NB4 (cell line): ENCODE results near the gene LIN9.
"Not testable (repeated sequence)": the region's sequence is repeated elsewhere in the genome, so short reads cannot be mapped to it uniquely, and the experiment has no call there.

Experiments
- DNase-seq: peaks from one replicate; pipeline ENCODE4 v3.0.0; 2010; ENCODE audit warnings: low read depth
- H3K4me3 ChIP-seq: one replicate; pipeline ENCODE4 v1.5.1; 2011; ENCODE audit warnings: mild to moderate bottlenecking, low read depth, low read length, moderate library complexity
- MAX ChIP-seq: IDR thresholded peaks from 2 replicates; pipeline ENCODE4 v1.6.1; 2011; ENCODE audit warnings: low read depth, low read length
- MYC ChIP-seq: IDR thresholded peaks from 2 replicates; pipeline ENCODE4 v1.6.1; 2011; ENCODE audit warnings: low read depth, low read length
- POLR2A ChIP-seq: IDR thresholded peaks from 2 replicates; pipeline ENCODE4 v1.6.1; 2011; ENCODE audit warnings: mild to moderate bottlenecking; ENCODE audit not compliant: insufficient read length; ENCODE audit errors: extremely low read depth
- TF ChIP-seq, protein P1 (sequence below): IDR thresholded peaks from one replicate; pipeline ENCODE4 v1.5.1; 2012; ENCODE audit warnings: low read depth, low read length

The LIN9 gene

GRCh38 chr1:226209307-226210059, 99.5 kb downstream of the LIN9 start:
- DNase-seq = no peak
- TF ChIP-seq MYC (no peak), MAX (no peak), POLR2A (no peak)
- TF ChIP-seq, protein P1, sequence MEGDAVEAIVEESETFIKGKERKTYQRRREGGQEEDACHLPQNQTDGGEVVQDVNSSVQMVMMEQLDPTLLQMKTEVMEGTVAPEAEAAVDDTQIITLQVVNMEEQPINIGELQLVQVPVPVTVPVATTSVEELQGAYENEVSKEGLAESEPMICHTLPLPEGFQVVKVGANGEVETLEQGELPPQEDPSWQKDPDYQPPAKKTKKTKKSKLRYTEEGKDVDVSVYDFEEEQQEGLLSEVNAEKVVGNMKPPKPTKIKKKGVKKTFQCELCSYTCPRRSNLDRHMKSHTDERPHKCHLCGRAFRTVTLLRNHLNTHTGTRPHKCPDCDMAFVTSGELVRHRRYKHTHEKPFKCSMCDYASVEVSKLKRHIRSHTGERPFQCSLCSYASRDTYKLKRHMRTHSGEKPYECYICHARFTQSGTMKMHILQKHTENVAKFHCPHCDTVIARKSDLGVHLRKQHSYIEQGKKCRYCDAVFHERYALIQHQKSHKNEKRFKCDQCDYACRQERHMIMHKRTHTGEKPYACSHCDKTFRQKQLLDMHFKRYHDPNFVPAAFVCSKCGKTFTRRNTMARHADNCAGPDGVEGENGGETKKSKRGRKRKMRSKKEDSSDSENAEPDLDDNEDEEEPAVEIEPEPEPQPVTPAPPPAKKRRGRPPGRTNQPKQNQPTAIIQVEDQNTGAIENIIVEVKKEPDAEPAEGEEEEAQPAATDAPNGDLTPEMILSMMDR = no peak
- H3K4me3 ChIP-seq = no peak overlapping the region

DNA sequence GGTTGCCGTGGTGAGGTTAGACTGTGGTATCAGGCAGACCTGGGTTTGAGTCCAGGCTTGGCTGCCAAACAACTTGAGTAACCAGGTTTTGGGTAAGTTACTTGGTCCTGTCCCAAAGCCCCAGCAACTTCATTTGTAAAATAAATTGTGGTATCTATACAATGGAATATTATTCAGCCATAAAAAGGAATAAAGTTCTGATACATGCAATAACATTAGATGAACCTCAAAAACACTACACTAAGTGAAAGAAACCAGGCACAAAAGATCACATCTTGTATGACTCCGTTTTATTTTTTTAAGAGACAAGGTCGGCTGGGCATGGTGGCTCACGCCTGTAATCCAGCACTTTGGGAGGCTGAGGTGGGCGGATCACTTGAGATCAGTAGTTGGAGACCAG, 101.9 kb downstream of the LIN9 start:
- H3K4me3 ChIP-seq = no peak overlapping the region
- no peak for TF ChIP-seq POLR2A
- no peak for TF ChIP-seq MYC
- TF ChIP-seq, protein P1 = no peak
- TF ChIP-seq MAX = no peak
- no peak for DNase-seq

DNA sequence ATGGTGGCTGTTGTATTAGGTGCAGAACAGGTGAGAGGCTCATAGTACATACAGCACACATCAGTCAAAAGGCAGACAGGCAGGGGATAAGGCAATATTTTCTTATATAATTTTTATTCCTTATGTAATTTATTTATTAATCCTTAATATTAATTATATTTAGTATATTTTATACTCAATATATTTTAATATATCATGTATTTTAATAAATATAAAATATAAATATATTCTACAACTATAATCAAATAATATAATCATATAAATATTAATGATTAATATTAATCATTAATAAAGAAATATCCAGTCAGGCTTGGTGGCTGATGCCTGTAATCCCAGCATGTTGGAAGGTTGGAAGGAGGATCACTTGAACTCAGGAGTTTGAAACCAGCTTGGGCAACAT, 104.8 kb downstream of the LIN9 start:
- no peak for DNase-seq
- no peak for TF ChIP-seq MAX
- no peak for TF ChIP-seq POLR2A
- no peak for TF ChIP-seq MYC
- TF ChIP-seq, protein P1 = no peak
- no peak overlapping the region for H3K4me3 ChIP-seq

GRCh38 chr1:226203655-226204054, 105.3 kb downstream of the LIN9 start:
- TF ChIP-seq MAX = no peak
- TF ChIP-seq MYC = no peak
- TF ChIP-seq, protein P1 = no peak
- TF ChIP-seq POLR2A = no peak
- DNase-seq = no peak
- no peak overlapping the region for H3K4me3 ChIP-seq

GRCh38 chr1:226203240-226203639, 105.7 kb downstream of the LIN9 start:
- DNase-seq = no peak
- TF ChIP-seq, protein P1 = no peak
- no peak for TF ChIP-seq POLR2A
- TF ChIP-seq MAX = no peak
- TF ChIP-seq MYC = no peak
- H3K4me3 ChIP-seq = no peak overlapping the region

GRCh38 chr1:226202666-226203065, 106.3 kb downstream of the LIN9 start:
- DNase-seq, H3K4me3 ChIP-seq: not testable (repeated sequence)
